Brain microvascular endothelial cell (primary cell): ENCODE data around the gene GSK3B.

Experiments used
- DNase-seq: peaks from one replicate; pipeline ENCODE4 v3.0.0-alpha.2; 2020
- H3K27ac ChIP-seq: fragments of 250-450 bp; sonication (Bioruptor Pico); 2 replicates; pipeline ENCODE4 v1.5.1; 2020; ENCODE audit warnings: mild to moderate bottlenecking, moderate library complexity
- H3K27me3 ChIP-seq: fragments of 250-450 bp; sonication (Bioruptor Pico); replicated peaks from 2 replicates; pipeline ENCODE4 v1.5.1; 2020; ENCODE audit warnings: mild to moderate bottlenecking
- H3K36me3 ChIP-seq: fragments of 250-450 bp; sonication (Bioruptor Pico); replicated peaks from 2 replicates; pipeline ENCODE4 v1.5.1; 2020; ENCODE audit warnings: mild to moderate bottlenecking
- H3K4me3 ChIP-seq: 2 replicates; pipeline ENCODE4 v1.5.1; 2011; ENCODE audit warnings: low read depth, mild to moderate bottlenecking, control low read depth, low read length, moderate library complexity
- CTCF ChIP-seq: IDR thresholded peaks from 2 replicates; pipeline ENCODE4 v1.5.1; 2011; ENCODE audit warnings: low read depth, mild to moderate bottlenecking, moderate library complexity, low read length, control low read depth, inconsistent platforms; ENCODE audit errors: missing control alignments
- in situ Hi-C: cut with HindIII; loops from 2 replicates; pipeline ENCODE4 v1.10.0; 2017; ENCODE audit warnings: low sequenced_read_pairs, low pct_ligation_motif_present

GSK3B gene

GRCh38 chr3:119861681-119862080 is 232.6 kb downstream of the GSK3B start:
- in situ Hi-C loops: no loop called here
- no peak for DNase-seq
- Histone ChIP-seq H3K36me3 (peaks cover 20% of the 10 kb centered on the region), H3K27ac (no peak overlapping the region), H3K27me3 (no peaks in the 10 kb centered on the region), H3K4me3 (no peak overlapping the region)
- TF ChIP-seq CTCF: no peak

GRCh38 chr3:119859728-119860127 is 234.5 kb downstream of the GSK3B start:
- DNase-seq: no peak
- in situ Hi-C loops: no loop called here
- TF ChIP-seq CTCF: no peak
- Histone ChIP-seq H3K4me3 (no peak overlapping the region), H3K27ac (no peak overlapping the region), H3K27me3 (no peaks in the 10 kb centered on the region), H3K36me3 (peaks cover 20% of the 10 kb centered on the region)

- no peaks in the 10 kb centered on the region for H3K27me3 ChIP-seq
- H3K36me3 ChIP-seq: peaks cover 20% of the 10 kb centered on the region
- no peak for DNase-seq
- in situ Hi-C loops: no loop called here
- TF ChIP-seq CTCF: no peak
- H3K4me3 ChIP-seq: no peak overlapping the region
- no peak overlapping the region for H3K27ac ChIP-seq
These were observed 235.3 kb downstream of the GSK3B start for GRCh38 chr3:119858957-119859356.

- DNase-seq: no peak
- Histone ChIP-seq H3K27me3 (no peaks in the 10 kb centered on the region), H3K27ac (no peak overlapping the region), H3K4me3 (no peak overlapping the region), H3K36me3 (peaks cover 12% of the 10 kb centered on the region)
- in situ Hi-C loops: no loop called here
- TF ChIP-seq CTCF: no peak
These were observed 237.6 kb downstream of the GSK3B start for GRCh38 chr3:119856695-119857094.

- in situ Hi-C loops: no loop called here
- Histone ChIP-seq H3K27me3 (no peaks in the 10 kb centered on the region), H3K36me3 (no peaks in the 10 kb centered on the region), H3K4me3 (no peak overlapping the region), H3K27ac (no peak overlapping the region)
- no peak for DNase-seq
- TF ChIP-seq CTCF: no peak
These were observed 245.1 kb downstream of the GSK3B start for GRCh38 chr3:119849126-119849525.

GRCh38 chr3:119841808-119842471 is 252.3 kb downstream of the GSK3B start:
- in situ Hi-C loops: no loop called here

More at GRCh38 chr3:119841808-119842471, 252.3 kb downstream of the GSK3B start:
- H3K27ac ChIP-seq: no peak overlapping the region
- DNase-seq: no peak
- H3K36me3 ChIP-seq: peaks cover 2% of the 10 kb centered on the region
- H3K27me3 ChIP-seq: no peaks in the 10 kb centered on the region
- no peak overlapping the region for H3K4me3 ChIP-seq
- no peak for TF ChIP-seq CTCF
